OCI-M1 (cell line): ENCODE data around the gene C3orf22.
"Not testable (repeated sequence)": the region's sequence is repeated elsewhere in the genome, so short reads cannot be mapped to it uniquely, and the experiment has no call there.

Experiments
- DNase-seq: peaks from one replicate; lab custom pipeline; 2025; lab: John Stamatoyannopoulos, UW

The C3orf22 gene

GRCh38 chr3:126558336-126559071 is at the start of gene C3orf22:
C3orf22 (minus strand) TSS chr3:126558932; CDS start chr3:126553390, 5,542 bp downstream.
- no peak for DNase-seq

- DNase-seq = peak; percentile 21
These were observed 48.6 kb upstream of the C3orf22 start for GRCh38 chr3:126607214-126607908.

- no peak for DNase-seq
These were observed 47.3 kb upstream of the C3orf22 start for GRCh38 chr3:126606001-126606400.

GRCh38 chr3:126604691-126605090 is 46.0 kb upstream of the C3orf22 start:
- no peak for DNase-seq

GRCh38 chr3:126599101-126599500 is 40.4 kb upstream of the C3orf22 start:
- no peak for DNase-seq

GRCh38 chr3:126595479-126595878 is 36.7 kb upstream of the C3orf22 start:
- not testable (repeated sequence) for DNase-seq

- not testable (repeated sequence) for DNase-seq
These were observed 32.8 kb upstream of the C3orf22 start for GRCh38 chr3:126591515-126591914.

GRCh38 chr3:126582311-126582710 is 23.6 kb upstream of the C3orf22 start:
- no peak for DNase-seq

GRCh38 chr3:126581569-126581968 is 22.8 kb upstream of the C3orf22 start:
- DNase-seq = no peak

- no peak for DNase-seq
These were observed 22.0 kb upstream of the C3orf22 start for GRCh38 chr3:126580746-126581145.

GRCh38 chr3:126578702-126579101 is 20.0 kb upstream of the C3orf22 start:
- DNase-seq = no peak

- no peak for DNase-seq
These were observed 18.5 kb upstream of the C3orf22 start for GRCh38 chr3:126577261-126577660.

GRCh38 chr3:126573492-126574117 is 14.9 kb upstream of the C3orf22 start:
- no peak for DNase-seq

GRCh38 chr3:126571078-126571477 is 12.3 kb upstream of the C3orf22 start:
- no peak for DNase-seq

- no peak for DNase-seq
These were observed 11.4 kb upstream of the C3orf22 start for GRCh38 chr3:126570103-126570541.

GRCh38 chr3:126569390-126569975 is 10.8 kb upstream of the C3orf22 start:
- DNase-seq = no peak

GRCh38 chr3:126568776-126569342 is 10.1 kb upstream of the C3orf22 start:
- DNase-seq = no peak

- DNase-seq = no peak
These were observed 9.1 kb upstream of the C3orf22 start for GRCh38 chr3:126567696-126568438.

GRCh38 chr3:126562737-126563276 is 4.1 kb upstream of the C3orf22 start:
- DNase-seq = no peak

- DNase-seq = no peak
These were observed 971 bp downstream of the C3orf22 start for GRCh38 chr3:126557761-126558160.

- DNase-seq = no peak
These were observed 1.4 kb downstream of the C3orf22 start for GRCh38 chr3:126557415-126557745.
